ENCODE measurements around the gene SOHLH1. TPM values are rescaled to one million over a fixed set of nuclear protein-coding genes. Genes with fewer than 3 reads are reported as not detected.

SOHLH1 gene
- total RNA-seq, 1 donor from 2014 or later, result not detected

DNA sequence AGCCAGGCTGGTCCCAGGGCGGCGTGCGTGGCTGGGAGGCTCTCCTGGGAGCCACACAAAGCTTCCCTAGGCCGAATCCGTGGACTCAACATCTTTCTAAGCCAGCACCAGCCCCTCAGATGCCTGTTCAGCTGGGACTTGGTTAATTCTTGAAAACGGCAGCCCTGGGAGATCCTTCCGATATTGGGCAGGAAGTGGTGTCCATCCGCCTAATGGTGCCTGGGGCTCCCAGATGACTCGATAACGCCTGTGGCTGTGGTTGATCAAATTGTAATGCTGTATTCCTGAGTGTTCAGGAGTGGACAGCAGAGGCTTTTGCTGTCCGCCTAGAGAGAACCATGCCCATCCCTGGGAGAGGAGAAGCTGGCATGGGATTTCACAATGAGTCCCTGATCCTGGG lies 16.8 kb upstream of the SOHLH1 start:
- peaks cover 5% of the 10 kb centered on the region for H3K9me3 Mint-ChIP-seq (ENCODE audit: unreplicated experiment)
- H3K4me3 Mint-ChIP-seq (ENCODE audit: unreplicated experiment), result no peak overlapping the region
- no peak overlapping the region for H3K27ac Mint-ChIP-seq (ENCODE audit: unreplicated experiment)
- H3K36me3 Mint-ChIP-seq (ENCODE audit: unreplicated experiment), result no peaks in the 10 kb centered on the region
- TF ChIP-seq, protein P1, sequence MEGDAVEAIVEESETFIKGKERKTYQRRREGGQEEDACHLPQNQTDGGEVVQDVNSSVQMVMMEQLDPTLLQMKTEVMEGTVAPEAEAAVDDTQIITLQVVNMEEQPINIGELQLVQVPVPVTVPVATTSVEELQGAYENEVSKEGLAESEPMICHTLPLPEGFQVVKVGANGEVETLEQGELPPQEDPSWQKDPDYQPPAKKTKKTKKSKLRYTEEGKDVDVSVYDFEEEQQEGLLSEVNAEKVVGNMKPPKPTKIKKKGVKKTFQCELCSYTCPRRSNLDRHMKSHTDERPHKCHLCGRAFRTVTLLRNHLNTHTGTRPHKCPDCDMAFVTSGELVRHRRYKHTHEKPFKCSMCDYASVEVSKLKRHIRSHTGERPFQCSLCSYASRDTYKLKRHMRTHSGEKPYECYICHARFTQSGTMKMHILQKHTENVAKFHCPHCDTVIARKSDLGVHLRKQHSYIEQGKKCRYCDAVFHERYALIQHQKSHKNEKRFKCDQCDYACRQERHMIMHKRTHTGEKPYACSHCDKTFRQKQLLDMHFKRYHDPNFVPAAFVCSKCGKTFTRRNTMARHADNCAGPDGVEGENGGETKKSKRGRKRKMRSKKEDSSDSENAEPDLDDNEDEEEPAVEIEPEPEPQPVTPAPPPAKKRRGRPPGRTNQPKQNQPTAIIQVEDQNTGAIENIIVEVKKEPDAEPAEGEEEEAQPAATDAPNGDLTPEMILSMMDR (IDR thresholded peaks at IDR 0.05; ENCODE audit: partially characterized antibody, unreplicated experiment), result no peak
- H3K4me1 Mint-ChIP-seq (ENCODE audit: low read depth, unreplicated experiment), result peaks cover 6% of the 10 kb centered on the region
- DNase-seq, result no peak
- H3K27me3 Mint-ChIP-seq (ENCODE audit: unreplicated experiment), result peaks cover 5% of the 10 kb centered on the region

DNA sequence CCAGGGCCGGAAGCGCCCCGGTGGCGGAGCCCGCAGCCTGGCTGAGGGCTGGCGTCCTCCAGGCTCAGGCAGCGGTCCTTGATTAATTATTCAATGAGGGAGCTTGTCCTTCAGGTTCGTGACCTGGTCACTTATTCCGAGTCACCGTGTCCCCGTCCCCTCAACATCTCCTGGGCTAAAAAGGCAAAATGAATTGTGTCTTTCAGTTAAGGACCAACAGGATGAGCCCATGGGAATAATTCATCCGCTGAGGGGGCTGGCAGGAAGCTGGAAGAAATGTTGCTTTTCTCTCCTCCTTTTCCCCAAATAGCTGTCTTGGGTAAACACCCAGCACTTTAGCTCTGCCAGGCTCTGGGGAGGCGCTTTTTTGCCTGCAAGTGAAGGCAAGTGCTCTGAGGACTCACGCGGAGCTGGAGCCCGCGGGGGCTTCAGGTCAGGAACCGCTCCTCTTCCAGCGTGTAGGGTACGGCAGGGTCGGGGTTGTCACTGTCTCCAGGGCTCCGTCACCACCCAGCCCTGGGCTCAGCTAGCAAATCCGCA lies 15.8 kb upstream of the SOHLH1 start:
- Mint-ChIP-seq H3K4me1 (ENCODE audit: low read depth, unreplicated experiment) (peaks cover 6% of the 10 kb centered on the region), H3K36me3 (ENCODE audit: unreplicated experiment) (no peaks in the 10 kb centered on the region), H3K27me3 (ENCODE audit: unreplicated experiment) (peaks cover 5% of the 10 kb centered on the region), H3K9me3 (ENCODE audit: unreplicated experiment) (peaks cover 5% of the 10 kb centered on the region), H3K4me3 (ENCODE audit: unreplicated experiment) (peak overlapping the region; percentile 80), H3K27ac (ENCODE audit: unreplicated experiment) (peak overlapping the region; percentile 28)
- no peak for DNase-seq
- TF ChIP-seq, protein P1 (IDR thresholded peaks at IDR 0.05; ENCODE audit: partially characterized antibody, unreplicated experiment), result no peak

DNA sequence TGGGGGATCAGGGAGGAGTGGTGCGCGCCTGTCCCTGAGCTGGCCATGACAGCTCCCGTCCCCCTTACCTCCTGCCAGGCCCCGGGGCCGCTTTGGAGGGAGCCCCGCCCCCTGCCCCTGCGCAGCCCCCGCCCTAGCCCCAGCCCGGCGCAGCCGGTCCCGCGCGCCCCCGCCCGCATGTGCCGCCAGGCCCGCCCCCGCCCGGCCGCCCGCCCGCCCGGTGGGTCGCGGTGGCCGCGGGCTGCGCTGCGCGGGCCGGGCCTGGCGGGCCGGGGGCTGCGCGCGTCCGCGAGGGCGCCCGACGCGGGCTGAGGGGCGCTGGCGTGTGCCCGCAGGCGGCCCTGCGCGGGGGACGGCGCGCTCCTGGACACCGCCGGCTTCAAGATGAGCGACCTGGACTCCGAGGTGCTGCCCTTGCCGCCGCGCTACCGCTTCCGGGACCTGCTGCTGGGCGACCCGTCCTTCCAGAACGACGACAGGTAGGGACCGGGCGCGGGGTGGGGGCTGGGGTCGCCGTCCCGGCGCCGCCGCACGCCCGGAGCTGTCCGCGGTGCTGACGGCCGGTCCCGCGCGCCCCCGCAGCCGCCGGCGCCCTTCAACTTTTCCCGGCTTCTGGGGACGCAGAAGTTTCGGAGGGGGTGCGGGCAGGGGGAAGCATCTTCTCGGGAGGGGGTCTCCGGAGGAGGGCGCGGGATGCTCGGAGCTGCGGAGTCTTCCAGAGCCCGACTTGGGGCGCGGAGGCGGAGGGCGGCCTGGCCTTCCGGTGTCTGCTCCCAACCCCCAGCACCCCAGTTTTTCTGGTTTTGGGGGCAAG lies 15.2 kb upstream of the SOHLH1 start:
- TF ChIP-seq, protein P1 (IDR thresholded peaks at IDR 0.05; ENCODE audit: partially characterized antibody, unreplicated experiment), result no peak
- Mint-ChIP-seq H3K4me1 (ENCODE audit: low read depth, unreplicated experiment) (peaks cover 6% of the 10 kb centered on the region), H3K4me3 (ENCODE audit: unreplicated experiment) (peak overlapping the region; percentile 80), H3K27me3 (ENCODE audit: unreplicated experiment) (peaks cover 5% of the 10 kb centered on the region), H3K9me3 (ENCODE audit: unreplicated experiment) (peaks cover 5% of the 10 kb centered on the region), H3K36me3 (ENCODE audit: unreplicated experiment) (no peaks in the 10 kb centered on the region), H3K27ac (ENCODE audit: unreplicated experiment) (no peak overlapping the region)
- DNase-seq, result no peak

DNA sequence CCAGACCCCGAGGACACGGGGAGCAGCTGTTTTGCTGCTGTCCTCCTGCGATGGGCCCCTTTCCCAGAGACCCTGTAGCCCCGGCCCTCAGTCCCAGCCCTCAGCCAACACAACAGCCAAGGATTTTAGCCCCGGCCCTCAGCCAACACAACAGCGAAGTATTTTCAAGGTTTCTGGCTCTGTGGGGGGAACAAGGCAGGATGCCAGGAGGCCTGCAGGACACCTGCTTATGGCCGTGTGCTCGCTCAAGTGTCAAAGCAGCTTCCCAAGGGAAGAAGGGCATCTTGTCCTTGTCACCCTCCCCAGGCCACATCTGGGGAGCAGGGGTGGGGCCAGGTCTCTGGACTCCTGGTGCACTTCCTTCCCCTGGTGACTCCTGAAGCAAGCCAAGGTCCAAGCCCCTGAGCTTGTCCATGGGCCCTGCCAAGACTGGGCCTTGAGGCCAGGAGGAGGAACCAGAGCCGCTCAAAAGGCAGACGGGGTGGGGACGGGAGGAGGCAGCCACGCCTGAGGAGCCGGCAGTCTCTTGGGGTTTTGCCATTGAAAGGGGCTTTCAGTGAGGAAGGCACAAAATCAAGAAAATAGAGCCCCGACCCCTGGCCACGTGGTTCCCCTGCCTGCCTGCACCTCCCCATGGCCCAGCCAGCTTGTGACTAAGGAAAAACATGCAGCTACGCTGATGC lies 13.5 kb upstream of the SOHLH1 start:
- peaks cover 5% of the 10 kb centered on the region for H3K27me3 Mint-ChIP-seq (ENCODE audit: unreplicated experiment)
- H3K4me1 Mint-ChIP-seq (ENCODE audit: low read depth, unreplicated experiment), result peaks cover 6% of the 10 kb centered on the region
- DNase-seq, result no peak
- H3K4me3 Mint-ChIP-seq (ENCODE audit: unreplicated experiment), result no peak overlapping the region
- H3K9me3 Mint-ChIP-seq (ENCODE audit: unreplicated experiment), result peaks cover 5% of the 10 kb centered on the region
- H3K36me3 Mint-ChIP-seq (ENCODE audit: unreplicated experiment), result no peaks in the 10 kb centered on the region
- TF ChIP-seq, protein P1 (IDR thresholded peaks at IDR 0.05; ENCODE audit: partially characterized antibody, unreplicated experiment), result no peak
- no peak overlapping the region for H3K27ac Mint-ChIP-seq (ENCODE audit: unreplicated experiment)

Measured in glutamatergic neuron (in vitro differentiated cells).